Gastroesophageal sphincter (tissue), 3 donors: ENCODE results near the gene MCF2L2.

Experiments
- EP300 ChIP-seq: sonication (generic); formaldehyde crosslinking; IDR thresholded peaks from one replicate; pipeline ENCODE4 v1.6.1; 2017; ENCODE audit warnings: antibody characterized with exemption, mild to moderate bottlenecking
- POLR2A ChIP-seq, 2 donors: fragments of 450-650 bp; IDR thresholded peaks; one replicate each; pipeline ENCODE4 v1.6.1; 2017; ENCODE audit warnings: antibody characterized with exemption in 2 of 2, mild to moderate bottlenecking in 2 of 2, moderate library complexity in 1 of 2
- POLR2AphosphoS5 ChIP-seq: sonication (generic); formaldehyde crosslinking; IDR thresholded peaks from one replicate; pipeline ENCODE4 v1.6.1; 2017; ENCODE audit warnings: antibody characterized with exemption
- TF ChIP-seq, protein P1 (sequence below), 4 experiments: fragments of 200-600 bp in 2 of 4; fragments of 450-650 bp in 2 of 4; sonication (generic) in 1 of 4; IDR thresholded peaks; one replicate each; pipeline ENCODE4 v1.5.1; 2017 to 2019; ENCODE audit warnings: antibody characterized with exemption in 4 of 4, mild to moderate bottlenecking in 2 of 4, moderate library complexity in 2 of 4

DNA sequence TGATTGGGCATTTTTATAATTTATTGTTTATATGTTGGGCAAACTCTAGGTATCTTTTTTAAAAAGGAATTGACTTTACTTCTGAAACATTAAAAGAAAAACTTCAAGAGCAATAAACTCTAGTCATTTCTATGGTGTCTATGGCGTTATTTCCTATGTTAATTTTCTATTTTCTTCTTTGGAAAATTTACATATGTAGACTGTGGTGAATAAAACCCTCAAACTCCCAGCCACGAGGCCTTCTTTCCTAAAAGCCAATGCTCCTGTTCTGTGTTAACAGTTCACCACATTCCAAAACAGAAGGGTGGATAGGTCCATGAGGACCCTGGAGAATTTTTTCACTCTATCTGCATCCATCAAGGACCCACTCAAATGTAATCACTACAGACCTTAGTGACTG is 219.6 kb downstream of the MCF2L2 start:
- TF ChIP-seq, protein P1, sequence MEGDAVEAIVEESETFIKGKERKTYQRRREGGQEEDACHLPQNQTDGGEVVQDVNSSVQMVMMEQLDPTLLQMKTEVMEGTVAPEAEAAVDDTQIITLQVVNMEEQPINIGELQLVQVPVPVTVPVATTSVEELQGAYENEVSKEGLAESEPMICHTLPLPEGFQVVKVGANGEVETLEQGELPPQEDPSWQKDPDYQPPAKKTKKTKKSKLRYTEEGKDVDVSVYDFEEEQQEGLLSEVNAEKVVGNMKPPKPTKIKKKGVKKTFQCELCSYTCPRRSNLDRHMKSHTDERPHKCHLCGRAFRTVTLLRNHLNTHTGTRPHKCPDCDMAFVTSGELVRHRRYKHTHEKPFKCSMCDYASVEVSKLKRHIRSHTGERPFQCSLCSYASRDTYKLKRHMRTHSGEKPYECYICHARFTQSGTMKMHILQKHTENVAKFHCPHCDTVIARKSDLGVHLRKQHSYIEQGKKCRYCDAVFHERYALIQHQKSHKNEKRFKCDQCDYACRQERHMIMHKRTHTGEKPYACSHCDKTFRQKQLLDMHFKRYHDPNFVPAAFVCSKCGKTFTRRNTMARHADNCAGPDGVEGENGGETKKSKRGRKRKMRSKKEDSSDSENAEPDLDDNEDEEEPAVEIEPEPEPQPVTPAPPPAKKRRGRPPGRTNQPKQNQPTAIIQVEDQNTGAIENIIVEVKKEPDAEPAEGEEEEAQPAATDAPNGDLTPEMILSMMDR (IDR thresholded peaks at IDR 0.05), result no peak
- no peak for TF ChIP-seq EP300
- TF ChIP-seq POLR2A (IDR thresholded peaks at IDR 0.05), result no peak
- TF ChIP-seq POLR2AphosphoS5, result no peak
